ENCODE results near the gene MMP27.

The MMP27 gene

DNA sequence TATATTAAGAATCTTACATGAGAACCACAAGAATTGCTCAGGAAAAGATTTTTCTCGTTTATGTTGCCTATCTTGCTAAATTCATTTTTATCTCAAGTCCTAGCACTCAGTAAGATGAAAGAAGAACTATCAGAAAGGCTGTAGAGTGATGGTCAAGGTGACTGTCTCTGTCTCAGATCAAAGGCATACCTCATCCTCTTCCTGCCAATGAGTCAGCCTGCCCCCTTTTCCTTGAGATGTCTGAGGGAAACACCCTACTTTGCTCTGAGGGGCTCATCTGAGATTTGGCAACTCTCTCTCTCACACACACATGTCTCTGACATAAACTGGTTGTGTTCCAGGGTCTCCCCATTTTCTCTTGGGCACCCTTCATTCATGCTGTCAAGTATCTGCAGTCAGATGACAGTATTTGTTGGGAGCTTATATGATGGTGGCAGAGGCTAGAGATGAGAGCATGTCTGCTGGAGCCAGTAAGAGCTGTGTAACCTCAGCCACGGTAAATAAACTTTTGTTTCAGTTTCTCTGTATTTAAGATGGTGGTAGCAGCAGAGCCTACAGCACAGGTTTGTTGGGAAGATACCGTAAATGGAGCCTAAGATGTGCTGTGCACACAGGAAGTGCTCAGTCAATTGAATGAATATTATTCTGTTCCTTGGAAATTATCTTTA, 1.6 kb downstream of the MMP27 start:
- DNase-seq: no peak

DNA sequence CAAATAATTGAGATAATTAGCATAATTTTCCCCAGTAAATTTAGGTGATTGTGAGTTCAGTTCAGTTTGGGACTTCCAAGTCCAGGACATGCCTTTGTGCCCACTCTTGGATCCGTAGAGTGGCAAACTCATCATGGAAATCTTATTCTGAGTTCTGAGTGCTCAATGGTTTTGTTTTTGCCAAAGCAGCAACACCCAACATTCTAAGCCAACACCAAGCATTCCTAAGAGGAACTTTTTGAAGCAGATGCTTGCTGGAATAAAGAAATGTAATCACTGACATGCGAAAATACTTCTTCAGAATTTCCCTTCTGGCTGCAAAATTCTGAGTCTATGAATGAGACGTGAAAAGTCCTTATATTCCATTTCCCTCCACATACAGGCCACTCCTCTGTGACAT, 10.4 kb downstream of the MMP27 start:
- no peak for DNase-seq

GRCh38 chr11:102685754-102686153, 19.8 kb downstream of the MMP27 start:
- DNase-seq: no peak

DNA sequence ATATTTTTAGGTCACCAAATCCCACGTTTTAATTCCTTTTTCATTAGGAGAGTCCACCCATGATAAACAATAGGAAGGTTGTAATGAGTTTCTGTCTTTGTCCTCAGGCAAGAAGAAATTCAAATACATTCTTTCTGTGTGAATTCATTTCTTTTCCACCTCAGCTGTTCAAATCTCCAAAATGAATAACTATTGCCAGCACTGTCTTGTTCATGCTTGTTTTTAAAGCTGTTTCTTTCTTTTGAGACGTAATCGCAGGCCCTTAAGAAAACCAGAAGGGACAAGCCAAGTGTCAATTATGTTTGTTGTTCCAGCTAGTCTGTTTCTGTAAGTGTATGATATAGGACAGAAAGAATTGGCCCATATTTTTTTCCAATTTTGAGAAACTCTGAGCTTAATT, 20.2 kb downstream of the MMP27 start:
- DNase-seq: no peak

- DNase-seq: no peak
These were observed 22.3 kb downstream of the MMP27 start for GRCh38 chr11:102683277-102683676.

GRCh38 chr11:102680945-102681344, 24.6 kb downstream of the MMP27 start:
- no peak for DNase-seq

- no peak for DNase-seq
These were observed 27.5 kb downstream of the MMP27 start for GRCh38 chr11:102678022-102678421.

DNA sequence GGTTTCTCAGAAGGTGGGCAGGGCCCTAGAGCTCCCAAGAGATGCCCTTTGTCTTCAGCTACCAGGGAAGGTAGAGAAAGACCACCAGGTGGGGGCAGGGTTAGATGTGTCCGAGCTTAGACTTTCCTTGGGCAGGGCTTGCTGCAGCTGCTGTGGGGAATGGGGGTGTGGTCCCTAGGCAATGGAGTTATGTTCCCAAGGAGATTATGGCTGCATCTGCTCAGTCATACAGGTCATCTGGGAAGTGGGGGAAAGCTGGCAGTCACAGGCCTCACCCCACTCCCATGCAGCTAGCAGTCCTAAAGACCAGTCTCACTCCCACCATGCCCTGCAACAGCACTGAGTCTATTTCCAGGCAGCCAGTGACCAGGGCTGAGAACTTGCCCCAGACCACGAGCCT, 29.5 kb downstream of the MMP27 start:
- no peak for DNase-seq

DNA sequence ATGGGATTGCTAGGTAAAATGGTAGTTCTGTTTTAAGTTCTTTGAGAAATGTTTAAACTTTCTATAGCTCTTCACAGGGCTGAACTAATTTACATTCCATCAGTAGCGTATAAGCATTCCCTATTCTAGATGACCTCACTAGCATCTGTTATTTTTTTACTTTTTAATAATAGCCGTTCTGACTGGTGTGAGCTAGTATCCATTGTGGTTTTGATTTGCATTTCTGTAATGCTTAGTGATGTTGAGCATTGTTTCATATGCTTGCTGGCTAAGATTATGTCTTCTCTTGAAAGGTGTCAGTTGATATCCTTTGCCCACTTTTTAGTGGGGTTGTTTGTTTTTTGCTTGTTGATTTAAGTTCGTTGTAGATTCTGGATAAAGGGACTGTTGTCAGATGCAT, 35.9 kb downstream of the MMP27 start:
- DNase-seq: no peak

DNA sequence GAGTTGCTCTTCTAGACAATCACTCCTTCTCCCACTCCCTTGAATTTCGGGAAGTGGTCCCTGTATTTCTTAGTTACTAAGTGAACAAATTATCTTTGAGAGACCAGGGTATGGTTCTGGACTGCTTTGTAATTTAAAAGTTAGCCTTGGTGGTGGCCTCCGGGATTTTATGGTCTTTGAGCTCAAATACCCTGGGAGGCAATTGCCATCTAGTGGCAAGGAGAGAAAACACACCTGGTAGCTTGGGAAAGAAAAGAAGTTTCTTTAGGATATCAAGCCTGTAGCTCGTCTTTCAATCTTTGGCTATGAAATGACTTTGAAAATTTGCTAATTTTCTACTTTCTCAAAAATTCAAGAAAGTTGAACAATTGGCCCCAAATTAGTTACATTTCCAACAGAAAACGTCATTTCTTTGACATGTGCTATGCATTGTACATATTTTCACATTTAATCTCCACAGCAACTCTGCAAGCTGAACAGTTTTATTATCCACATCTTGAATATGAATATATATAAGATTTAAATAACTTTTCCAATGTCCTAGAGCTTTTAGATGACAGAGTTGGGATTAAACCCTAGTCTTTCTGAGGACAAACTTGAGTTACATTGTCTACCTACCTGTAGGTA, 39.1 kb downstream of the MMP27 start:
- DNase-seq: no peak

- DNase-seq: no peak
These were observed 41.4 kb downstream of the MMP27 start for GRCh38 chr11:102664001-102664752.

DNA sequence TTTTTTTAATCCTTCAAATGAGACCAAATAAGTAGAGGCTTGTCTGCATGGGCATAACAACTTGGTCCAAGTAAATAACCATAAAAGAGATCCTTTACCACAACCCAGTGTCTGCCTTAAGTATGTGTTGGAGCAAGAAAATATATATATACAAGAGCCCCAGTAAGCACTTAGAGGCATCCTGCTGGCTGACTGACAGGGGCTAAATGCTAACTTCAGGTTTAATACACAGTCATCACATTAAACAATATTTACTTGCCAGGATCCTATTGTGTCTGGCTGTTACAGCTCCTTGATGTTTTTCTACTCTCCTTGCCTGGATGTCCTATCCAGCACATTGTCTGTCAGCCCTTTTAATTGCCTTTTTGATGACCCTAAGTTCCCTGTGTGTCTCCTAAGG, 43.0 kb downstream of the MMP27 start:
- no peak for DNase-seq

DNA sequence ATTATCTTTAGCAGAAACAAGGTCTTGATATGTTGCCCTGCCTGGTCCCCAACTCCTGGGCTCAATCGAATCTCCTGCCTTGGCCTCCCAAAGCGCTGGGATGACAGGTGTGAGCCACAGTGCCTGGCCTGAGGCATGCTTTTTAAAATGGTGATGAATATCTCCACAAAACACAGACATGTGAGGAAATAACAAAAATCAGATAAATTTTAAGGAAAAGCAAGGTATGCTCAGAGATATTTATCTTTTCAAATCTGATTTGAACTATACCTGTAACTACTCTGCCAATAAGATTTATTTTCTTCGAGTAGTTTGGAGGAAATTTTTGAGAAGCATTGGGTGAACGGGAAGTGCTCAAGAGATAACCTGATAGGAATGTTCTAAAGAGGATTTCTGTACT, 44.5 kb downstream of the MMP27 start:
- DNase-seq: no peak

DNA sequence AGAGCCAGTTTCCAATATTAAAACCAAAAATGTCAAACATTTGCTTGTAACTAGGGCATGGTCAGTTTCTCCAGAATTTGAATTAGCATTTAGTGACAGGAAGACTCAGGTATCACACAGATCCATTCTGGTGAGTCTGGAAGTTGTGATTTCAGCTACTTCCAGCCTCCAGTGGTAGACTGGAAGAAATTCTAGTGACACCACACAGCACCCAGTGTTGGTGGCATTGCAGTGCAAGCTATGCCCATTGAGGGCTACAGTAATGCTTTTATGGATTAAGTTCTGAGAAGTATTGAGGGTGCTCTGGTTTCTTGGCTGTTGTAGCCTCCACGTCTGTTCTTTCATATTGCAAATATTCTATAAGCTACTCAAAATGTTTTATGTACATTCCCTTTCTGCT, 49.0 kb downstream of the MMP27 start:
- no peak for DNase-seq

DNA sequence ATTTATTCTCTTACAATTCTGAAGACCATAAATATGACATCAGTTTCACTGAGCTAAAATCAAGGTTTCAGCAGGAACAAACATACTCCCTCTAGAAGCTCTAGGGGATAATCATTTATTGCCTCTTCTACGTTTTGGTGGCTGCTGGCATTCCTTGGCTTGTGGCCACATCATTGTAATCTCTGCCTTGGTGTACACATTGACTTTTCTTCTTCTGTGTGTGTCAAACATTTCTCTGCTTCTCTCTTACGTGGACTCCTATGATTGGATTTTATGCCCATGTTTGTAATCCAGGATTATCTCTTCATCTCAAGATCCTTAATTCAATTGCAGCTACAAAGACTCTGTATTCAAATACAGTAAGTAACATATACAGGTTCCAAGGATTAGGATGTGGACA, 50.0 kb downstream of the MMP27 start:
- no peak for DNase-seq

GRCh38 chr11:102654761-102655160, 50.8 kb downstream of the MMP27 start:
- no peak for DNase-seq

- no peak for DNase-seq
These were observed 51.8 kb downstream of the MMP27 start for GRCh38 chr11:102653744-102654291.

DNA sequence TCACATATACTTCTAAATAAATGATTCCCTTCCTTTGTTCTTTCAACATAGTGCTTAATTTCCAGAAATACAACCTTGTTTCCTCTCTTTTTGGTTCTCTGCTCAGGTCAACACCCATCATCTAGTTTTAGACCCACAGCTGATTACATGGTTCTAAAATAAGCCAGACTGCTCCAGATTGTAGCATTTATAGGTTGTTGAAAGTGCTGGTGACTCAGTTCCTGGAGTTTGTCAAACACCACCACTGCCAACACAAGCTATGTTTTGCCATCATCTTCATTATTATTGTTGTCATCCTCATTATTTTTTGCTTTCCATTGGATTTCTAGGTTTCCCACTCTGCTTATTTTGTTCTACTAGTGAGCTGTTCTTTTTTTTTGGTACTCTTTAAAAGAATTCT, 58.1 kb downstream of the MMP27 start:
- DNase-seq: no peak

- DNase-seq: no peak
These were observed 61.6 kb downstream of the MMP27 start for GRCh38 chr11:102643941-102644340.
